Common myeloid progenitor, CD34-positive (primary cell): Measurements from ENCODE around the gene HMCN2.

Source experiments
- CTCF ChIA-PET: fragments of 350-600 bp; sonication (Branson Sonifier 250); formaldehyde crosslinking; loops from one replicate; lab custom pipeline; 2021; ENCODE audit warnings: antibody characterized with exemption; lab: Charles Lee
- POLR2A ChIA-PET: fragments of 350-600 bp; sonication (Branson Sonifier 250); formaldehyde crosslinking; loops from one replicate; lab custom pipeline; 2021; ENCODE audit warnings: antibody characterized with exemption; lab: Charles Lee
- DNase-seq, 3 donors: peaks; one replicate each; pipeline versions ENCODE4 v3.0.0 to v3.0.0-alpha.2; 2013
- H3K27ac ChIP-seq, 2 experiments: 1 replicate in 1 of 2; 2 replicates in 1 of 2; pipeline ENCODE4 v1.7.0; 2013; ENCODE audit warnings: inconsistent platforms in 2 of 2, low read length in 2 of 2, mild to moderate bottlenecking in 2 of 2, low read depth in 1 of 2, moderate library complexity in 1 of 2; ENCODE audit not compliant: severe bottlenecking in 2 of 2, insufficient read depth in 1 of 2, poor library complexity in 1 of 2
- H3K27me3 ChIP-seq, 5 experiments: replicated peaks in 2 of 5; 1 replicate in 3 of 5; 2 replicates in 2 of 5; pipeline versions ENCODE4 v1.6.1 to v1.7.0; 2013; ENCODE audit warnings: low read length in 4 of 5, mild to moderate bottlenecking in 2 of 5, moderate library complexity in 2 of 5, inconsistent platforms in 1 of 5; ENCODE audit not compliant: insufficient read depth in 5 of 5, control insufficient read depth in 4 of 5
- H3K36me3 ChIP-seq, 4 experiments: 1 replicate in 2 of 4; 2 replicates in 2 of 4; pipeline versions ENCODE4 v1.6.1 to v1.7.0; 2013; ENCODE audit warnings: low read length in 3 of 4, control low read depth in 1 of 4, mild to moderate bottlenecking in 1 of 4; ENCODE audit not compliant: control insufficient read depth in 4 of 4, insufficient read depth in 4 of 4
- H3K4me1 ChIP-seq, 4 experiments: 1 replicate in 3 of 4; 2 replicates in 1 of 4; pipeline versions ENCODE4 v1.6.1 to v1.7.1; 2013; ENCODE audit warnings: low read length in 3 of 4, mild to moderate bottlenecking in 3 of 4, control low read depth in 1 of 4, inconsistent platforms in 1 of 4, moderate library complexity in 1 of 4; ENCODE audit not compliant: control insufficient read depth in 4 of 4, insufficient read depth in 4 of 4; ENCODE audit errors: control extremely low read depth in 1 of 4
- H3K4me3 ChIP-seq, 7 experiments: 1 replicate in 4 of 7; 2 replicates in 3 of 7; pipeline versions ENCODE4 v1.5.1 to v1.7.0; 2013; ENCODE audit warnings: mild to moderate bottlenecking in 7 of 7, low read length in 6 of 7, moderate library complexity in 6 of 7, inconsistent platforms in 2 of 7, low read depth in 2 of 7, control low read depth in 1 of 7; ENCODE audit not compliant: insufficient read depth in 4 of 7, control insufficient read depth in 1 of 7; ENCODE audit errors: extremely low read depth in 1 of 7
- H3K9me3 ChIP-seq, 5 experiments: 1 replicate in 4 of 5; 2 replicates in 1 of 5; pipeline versions ENCODE4 v1.6.1 to v1.7.1; 2013; ENCODE audit warnings: low read length in 4 of 5, mild to moderate bottlenecking in 2 of 5, inconsistent platforms in 1 of 5, low read depth in 1 of 5, moderate library complexity in 1 of 5; ENCODE audit not compliant: control insufficient read depth in 4 of 5, insufficient read depth in 2 of 5; ENCODE audit errors: control extremely low read depth in 1 of 5
- WGBS: methylation state at CpG from one replicate; pipeline ENCODE4 v1.1.5; 2013; ENCODE audit not compliant: insufficient coverage; 5-methylcytosine and 5-hydroxymethylcytosine counted together

Gene HMCN2

GRCh38 chr9:130405657-130406257 is 140.2 kb downstream of the HMCN2 start:
- Histone ChIP-seq H3K27me3 (peaks cover 0 to 2% (median 0%) of the 10 kb centered on the region in 5 experiments), H3K4me3 (no peak overlapping the region), H3K9me3 (no peaks in the 10 kb centered on the region), H3K4me1 (no peaks in the 10 kb centered on the region), H3K27ac (no peak overlapping the region), H3K36me3 (no peaks in the 10 kb centered on the region)
- DNase-seq, result no peak
- WGBS, result 98% methylated on average over 19 of the region's 22 CpGs
- CTCF ChIA-PET, result no interaction called here
- POLR2A ChIA-PET, result no interaction called here

DNA sequence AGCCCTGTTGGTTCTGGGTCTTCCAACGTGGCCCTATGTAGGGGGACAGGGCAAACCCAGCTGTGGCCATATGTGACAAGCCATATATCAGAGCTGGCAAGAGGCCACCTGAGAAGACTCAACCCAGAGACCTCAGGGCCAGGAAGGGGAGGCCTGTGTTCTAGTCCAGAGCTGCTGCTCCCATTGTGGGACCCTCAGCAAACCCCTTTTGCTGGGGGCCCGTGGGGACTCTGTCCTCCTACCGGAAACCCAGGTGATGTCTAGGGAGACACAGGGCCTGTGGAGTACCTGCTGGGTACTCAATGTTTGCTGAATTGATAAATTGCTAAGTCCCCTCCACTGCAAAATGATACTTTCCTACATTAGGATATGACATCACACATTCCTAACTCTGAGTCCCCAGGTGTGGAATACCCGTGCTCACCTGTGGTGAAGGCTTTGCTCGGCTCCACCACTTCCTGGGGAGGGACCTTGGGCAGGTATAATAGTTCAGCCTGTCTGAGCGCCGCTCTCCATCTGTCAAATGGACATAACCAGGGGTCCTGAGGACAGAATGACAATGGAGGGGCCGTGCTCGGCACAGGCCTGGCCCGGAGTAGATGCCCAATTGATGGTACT is 140.8 kb downstream of the HMCN2 start:
- ChIA-PET CTCF (no interaction called here), POLR2A (no interaction called here)
- peaks cover 0 to 2% (median 0%) of the 10 kb centered on the region in 5 experiments for H3K27me3 ChIP-seq
- no peak for DNase-seq
- H3K27ac ChIP-seq, result no peak overlapping the region
- H3K4me3 ChIP-seq, result no peak overlapping the region
- no peaks in the 10 kb centered on the region for H3K9me3 ChIP-seq
- H3K36me3 ChIP-seq, result no peaks in the 10 kb centered on the region
- WGBS, result 92% methylated on average over 7 of the region's 10 CpGs
- H3K4me1 ChIP-seq, result no peaks in the 10 kb centered on the region

GRCh38 chr9:130407916-130408663 is 142.5 kb downstream of the HMCN2 start:
- Histone ChIP-seq H3K9me3 (no peaks in the 10 kb centered on the region), H3K4me1 (no peaks in the 10 kb centered on the region), H3K27ac (no peak overlapping the region), H3K27me3 (peaks cover 0 to 2% (median 0%) of the 10 kb centered on the region in 5 experiments), H3K36me3 (no peaks in the 10 kb centered on the region), H3K4me3 (no peak overlapping the region)
- WGBS, result 95% methylated on average over 7 of the region's 9 CpGs
- ChIA-PET POLR2A (no interaction called here), CTCF (no interaction called here)
- DNase-seq, result no peak

GRCh38 chr9:130408669-130409068 is 143.1 kb downstream of the HMCN2 start:
- no peak for DNase-seq
- no peaks in the 10 kb centered on the region for H3K9me3 ChIP-seq
- H3K4me3 ChIP-seq, result no peak overlapping the region
- no peak overlapping the region for H3K27ac ChIP-seq
- H3K4me1 ChIP-seq, result no peaks in the 10 kb centered on the region
- ChIA-PET CTCF (no interaction called here), POLR2A (no interaction called here)
- WGBS, result 87% methylated on average over 8 of the region's 9 CpGs
- H3K36me3 ChIP-seq, result no peaks in the 10 kb centered on the region
- H3K27me3 ChIP-seq, result peaks cover 0 to 2% (median 0%) of the 10 kb centered on the region in 5 experiments

DNA sequence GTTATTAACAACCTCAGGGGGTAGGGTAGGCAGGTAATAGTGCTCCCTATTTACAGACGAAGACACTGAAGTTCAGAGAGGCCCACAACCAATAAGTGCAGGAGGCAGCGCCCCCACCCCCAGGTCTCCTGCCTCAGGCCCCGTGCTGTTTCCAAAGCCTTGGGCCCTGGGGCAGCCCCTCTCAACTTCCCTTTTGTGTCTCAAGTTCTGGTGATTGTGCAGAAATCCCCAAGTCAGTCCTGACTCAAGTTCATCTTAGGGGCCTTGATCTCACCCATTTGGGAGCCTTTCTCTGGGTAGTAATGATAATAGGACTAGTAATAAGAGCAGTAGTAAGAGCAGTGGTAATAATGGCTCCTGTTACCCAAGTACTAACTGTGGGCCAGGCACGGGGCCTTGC is 143.7 kb downstream of the HMCN2 start:
- H3K4me1 ChIP-seq, result no peaks in the 10 kb centered on the region
- H3K9me3 ChIP-seq, result no peaks in the 10 kb centered on the region
- DNase-seq, result peak in 2 of 3 donors; percentile 28 to 36
- H3K36me3 ChIP-seq, result no peaks in the 10 kb centered on the region
- H3K27ac ChIP-seq, result no peak overlapping the region
- WGBS, result 50% methylated on average over 2 of the region's 4 CpGs
- H3K4me3 ChIP-seq, result no peak overlapping the region
- CTCF ChIA-PET, result no interaction called here
- H3K27me3 ChIP-seq, result peaks cover 0 to 3% (median 0%) of the 10 kb centered on the region in 5 experiments
- POLR2A ChIA-PET, result no interaction called here

- H3K4me1 ChIP-seq, result no peaks in the 10 kb centered on the region
- H3K36me3 ChIP-seq, result no peaks in the 10 kb centered on the region
- peaks cover 0 to 3% (median 0%) of the 10 kb centered on the region in 5 experiments for H3K27me3 ChIP-seq
- ChIA-PET POLR2A (no interaction called here), CTCF (no interaction called here)
- no peak for DNase-seq
- 98% methylated on average over 7 of the region's 12 CpGs for WGBS
- H3K27ac ChIP-seq, result no peak overlapping the region
- no peak overlapping the region for H3K4me3 ChIP-seq
- no peaks in the 10 kb centered on the region for H3K9me3 ChIP-seq
Measured at GRCh38 chr9:130410443-130410842, 144.9 kb downstream of the HMCN2 start.

DNA sequence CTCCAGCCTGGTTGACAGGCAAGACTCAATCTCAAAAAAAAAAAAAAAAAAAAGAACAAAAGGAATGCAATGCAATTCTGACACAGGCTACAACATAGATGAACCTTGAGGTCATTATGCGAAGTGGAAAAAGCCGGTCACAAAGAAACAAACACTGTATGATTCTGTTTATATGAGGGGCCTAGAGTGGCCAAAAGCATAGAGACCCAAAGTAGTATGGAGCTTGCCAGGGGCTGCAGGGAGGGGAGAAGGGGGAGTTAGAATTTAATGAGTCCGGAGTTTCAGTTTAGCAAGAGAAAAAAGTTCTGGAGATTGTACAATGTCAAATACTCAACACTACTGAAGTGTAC is 146.0 kb downstream of the HMCN2 start:
- Histone ChIP-seq H3K4me1 (no peaks in the 10 kb centered on the region), H3K4me3 (no peak overlapping the region), H3K27me3 (peaks cover 0 to 3% (median 0%) of the 10 kb centered on the region in 5 experiments), H3K9me3 (no peaks in the 10 kb centered on the region), H3K36me3 (no peaks in the 10 kb centered on the region), H3K27ac (no peak overlapping the region)
- WGBS, result 100% methylated on average over 1 of the region's 3 CpGs
- DNase-seq, result no peak
- CTCF ChIA-PET, result no interaction called here
- POLR2A ChIA-PET, result interaction anchor here (0.6 kb wide), 1 partner anchor 32 kb away, joined by 3 read pairs; no protein-coding TSS in a partner anchor
